HG03432 (cell line): ENCODE measurements around the gene GAS7.

Source experiments
- ATAC-seq: cut with Tn5 transposase; IDR thresholded peaks from one replicate; pipeline ENCODE4 v1.9.1; 2021; ENCODE audit warnings: mild to moderate bottlenecking, moderate library complexity; ENCODE audit not compliant: unreplicated experiment

Gene GAS7

DNA sequence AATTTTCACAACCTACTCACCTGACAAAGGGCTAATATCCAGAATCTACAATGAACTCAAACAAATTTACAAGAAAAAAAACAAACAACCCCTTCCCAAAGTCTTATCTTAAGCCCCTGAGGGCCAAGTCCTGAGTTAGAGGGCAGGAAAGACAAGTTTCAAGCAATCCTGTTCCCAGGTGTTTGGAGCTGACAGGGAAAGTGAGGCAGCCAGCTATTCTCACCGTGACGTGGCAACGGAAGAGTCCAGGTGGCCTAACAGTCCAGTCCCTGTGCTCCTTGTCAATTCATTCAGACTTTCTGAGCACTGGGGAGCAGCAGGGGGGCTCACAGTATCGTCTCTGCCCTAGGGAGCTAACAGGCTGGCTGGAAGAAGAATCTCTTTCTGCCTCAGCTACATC lies 203.6 kb downstream of the GAS7 start:
- no peak for ATAC-seq

GRCh38 chr17:9991796-9992195 lies 206.6 kb downstream of the GAS7 start:
- no peak for ATAC-seq

DNA sequence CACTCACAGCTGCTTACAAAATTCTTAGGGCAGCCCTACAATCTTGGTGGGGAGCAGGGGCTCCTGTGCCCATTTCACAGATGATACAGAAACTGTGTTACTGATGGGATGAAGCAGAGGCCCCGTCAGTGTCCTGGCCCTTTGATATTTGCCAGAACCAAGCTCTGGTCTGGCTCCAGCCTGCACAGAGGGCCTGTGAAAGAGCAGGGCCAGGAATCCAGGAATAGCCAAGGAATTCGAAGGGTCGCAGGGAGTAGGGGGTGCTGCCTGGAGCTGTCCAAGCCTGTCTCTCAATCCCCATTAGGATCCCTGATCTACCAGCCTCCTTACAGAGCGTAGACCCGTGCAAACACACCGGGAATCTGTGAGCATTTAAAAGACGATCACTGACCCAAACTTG lies 207.1 kb downstream of the GAS7 start:
- ATAC-seq: no peak

GRCh38 chr17:9987779-9988585 lies 210.4 kb downstream of the GAS7 start:
- ATAC-seq: peak; percentile 50

GRCh38 chr17:9986754-9987382 lies 211.5 kb downstream of the GAS7 start:
- ATAC-seq: no peak

GRCh38 chr17:9985646-9986045 lies 212.8 kb downstream of the GAS7 start:
- no peak for ATAC-seq

- ATAC-seq: no peak
Measured at GRCh38 chr17:9984768-9985167, 213.6 kb downstream of the GAS7 start.

DNA sequence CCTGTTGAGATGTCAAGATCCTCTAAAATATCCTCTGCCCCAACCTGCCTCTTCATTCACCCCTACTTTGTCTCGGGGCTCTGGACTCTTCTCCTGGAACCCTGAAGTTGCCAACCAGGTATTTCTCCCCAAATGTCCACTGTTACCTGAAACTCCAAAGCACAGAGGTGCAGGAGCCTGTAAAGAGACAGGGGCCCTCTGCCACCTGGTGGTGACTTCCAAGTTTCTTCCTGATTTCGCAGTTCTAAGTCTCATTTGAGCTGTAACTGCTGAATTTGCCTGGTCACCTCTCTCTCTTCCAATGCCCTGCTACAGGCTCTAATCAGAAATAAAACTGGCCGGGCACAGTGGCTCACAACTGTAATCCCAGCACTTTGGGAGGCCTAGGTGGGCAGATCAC lies 216.2 kb downstream of the GAS7 start:
- no peak for ATAC-seq

GRCh38 chr17:9981344-9981915 lies 217.0 kb downstream of the GAS7 start:
- no peak for ATAC-seq

DNA sequence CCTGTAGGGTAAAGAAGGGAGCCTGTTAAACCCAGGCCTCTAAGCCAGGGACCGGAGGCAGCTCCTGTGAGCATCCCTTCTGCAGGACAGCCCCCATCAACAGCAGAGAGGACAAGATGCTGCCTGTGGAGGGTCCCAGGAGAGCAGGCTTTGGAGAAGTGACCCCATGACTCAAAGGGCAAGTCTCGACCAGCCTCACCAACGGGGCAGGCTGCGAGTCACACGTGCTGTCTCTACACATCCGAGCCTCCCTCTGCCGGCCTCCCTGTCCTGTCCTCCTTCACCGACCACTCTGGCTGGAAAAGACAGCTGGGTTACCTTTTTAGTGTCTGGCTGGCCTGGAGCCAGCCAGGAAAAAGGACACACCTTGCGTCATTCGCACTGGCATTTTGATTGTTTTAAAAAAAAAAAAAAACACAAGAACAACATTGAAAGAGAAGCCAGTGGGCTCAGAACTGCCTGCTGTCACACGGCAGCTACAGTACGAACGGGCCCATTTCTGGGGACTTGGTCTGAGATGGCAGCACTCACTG lies 218.9 kb downstream of the GAS7 start:
- no peak for ATAC-seq

DNA sequence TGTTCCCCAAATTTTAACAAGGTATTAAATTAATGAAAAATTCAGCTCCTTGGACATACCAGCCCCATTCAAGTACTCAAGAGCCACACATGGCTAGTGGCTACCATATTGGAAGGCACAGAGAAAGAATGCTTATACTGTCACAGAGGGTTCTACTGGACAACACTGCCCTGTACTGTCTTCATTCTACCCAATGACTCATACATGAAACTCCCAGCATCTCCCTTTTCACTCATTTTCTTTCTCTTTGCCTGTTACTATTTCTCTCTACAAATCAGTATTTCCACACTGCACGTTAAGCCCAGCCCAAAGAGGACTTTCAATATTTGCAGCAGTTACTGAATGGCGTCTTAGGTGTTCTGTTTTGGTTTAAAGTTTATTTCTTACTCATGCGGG lies 221.2 kb downstream of the GAS7 start:
- ATAC-seq: peak; percentile 65

DNA sequence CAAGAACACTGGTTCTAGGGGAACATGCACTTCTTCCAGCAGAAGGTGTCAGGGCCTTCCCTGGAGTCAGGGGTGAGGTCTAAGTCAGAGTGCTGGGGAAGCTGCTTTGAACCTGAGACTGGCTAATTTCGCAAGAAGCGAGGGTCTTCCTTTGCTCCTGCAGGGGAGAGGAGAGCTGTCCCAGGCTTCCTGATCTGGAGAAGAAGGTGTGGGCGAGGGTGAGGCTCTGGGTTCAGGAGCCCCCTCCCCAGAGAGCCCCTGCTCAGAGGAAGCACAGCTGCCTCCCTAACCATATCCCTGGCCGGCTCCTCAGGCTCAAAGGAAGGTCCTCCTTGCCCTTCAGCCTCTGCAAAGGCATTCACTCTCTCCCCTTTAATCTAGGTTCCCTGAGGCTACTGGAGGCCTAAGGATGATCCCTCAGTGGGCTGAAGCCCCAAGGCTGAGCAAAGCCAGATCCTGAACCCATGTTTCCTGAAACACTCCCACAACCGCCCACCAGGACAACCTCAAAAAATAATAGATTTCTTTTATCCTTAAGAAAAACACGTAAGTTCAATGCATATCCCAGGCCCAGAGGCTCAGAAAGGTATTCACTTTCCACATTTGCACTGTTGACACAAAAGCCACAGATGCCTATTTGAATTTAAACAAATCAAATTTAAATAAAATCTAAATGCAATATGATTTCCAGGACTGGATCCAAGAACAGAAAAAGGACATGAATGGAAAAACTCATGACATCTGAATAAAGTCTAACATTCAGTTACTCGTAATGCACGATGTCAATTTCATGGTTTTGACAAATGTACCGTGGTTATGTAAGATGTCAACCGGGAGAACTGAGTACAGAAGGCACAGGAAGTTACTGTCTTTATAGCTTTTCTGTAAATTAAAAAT lies 221.9 kb downstream of the GAS7 start:
- ATAC-seq: no peak

GRCh38 chr17:9974448-9975381 lies 223.7 kb downstream of the GAS7 start:
- no peak for ATAC-seq

- no peak for ATAC-seq
Measured at GRCh38 chr17:9973669-9974447, 224.5 kb downstream of the GAS7 start.

GRCh38 chr17:9971991-9972390 lies 226.4 kb downstream of the GAS7 start:
- no peak for ATAC-seq

DNA sequence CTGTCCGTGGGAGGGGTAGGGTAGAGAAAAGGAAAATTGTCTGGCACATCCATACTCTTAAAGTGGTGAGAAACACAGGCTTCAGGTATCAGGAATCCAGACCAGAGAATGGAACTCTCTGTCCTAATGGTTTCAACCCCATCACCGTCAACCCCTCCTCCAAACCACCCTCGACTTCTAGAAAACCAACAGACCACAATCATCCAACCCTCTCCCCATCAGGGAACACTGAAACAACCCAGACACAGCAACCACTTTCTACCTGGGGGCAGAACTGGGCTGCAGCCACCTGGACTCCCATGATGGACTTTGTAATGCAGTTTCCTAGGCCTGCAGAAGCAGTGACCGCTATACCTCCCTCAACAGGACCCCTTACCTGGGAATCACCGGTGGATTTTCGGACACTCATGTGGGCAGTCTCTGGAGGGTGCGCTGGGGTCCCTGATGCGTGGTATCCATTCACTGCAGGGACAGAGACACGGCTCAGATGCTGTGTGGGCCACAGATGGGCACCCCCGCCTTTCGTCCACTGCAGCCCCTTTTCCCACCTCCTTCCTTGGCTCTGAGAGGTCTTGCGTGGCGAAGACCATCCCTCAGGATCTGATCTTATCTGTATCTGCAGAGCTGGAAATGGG lies 229.0 kb downstream of the GAS7 start:
- no peak for ATAC-seq

GRCh38 chr17:9968881-9969280 lies 229.5 kb downstream of the GAS7 start:
- no peak for ATAC-seq

DNA sequence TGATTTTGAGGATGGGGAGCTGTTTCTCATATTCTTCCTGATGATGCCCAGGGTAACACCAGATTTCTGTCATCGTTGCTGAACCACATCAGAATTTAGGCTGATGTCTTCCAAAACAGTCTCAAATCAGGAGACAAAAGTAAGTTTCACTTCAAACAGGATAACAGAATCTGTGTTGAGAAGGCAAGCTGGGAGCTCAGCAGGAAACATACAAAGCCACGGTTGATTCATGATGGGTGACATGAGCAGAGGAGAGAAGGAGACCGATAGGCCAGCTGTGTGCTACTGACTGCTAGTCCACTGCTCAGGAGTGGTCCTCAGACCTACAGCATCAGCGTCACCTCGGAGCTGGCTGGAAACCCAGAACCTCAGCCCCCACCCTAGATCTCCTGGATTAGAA lies 230.4 kb downstream of the GAS7 start:
- ATAC-seq: no peak
